GM18858 (cell line): Measurements from ENCODE around the gene POLRMT.
"Not testable (repeated sequence)": the region's sequence is repeated elsewhere in the genome, so short reads cannot be mapped to it uniquely, and the experiment has no call there.

ENCODE experiments used
- ATAC-seq: cut with Tn5 transposase; IDR thresholded peaks from one replicate; pipeline ENCODE4 v1.9.1; 2021; ENCODE audit not compliant: unreplicated experiment

POLRMT gene

GRCh38 chr19:613732-614567 is 19.4 kb downstream of the POLRMT start:
- ATAC-seq: no peak

GRCh38 chr19:612941-613340 is 20.4 kb downstream of the POLRMT start:
- ATAC-seq: no peak

GRCh38 chr19:611481-611868 is 21.9 kb downstream of the POLRMT start:
- ATAC-seq: no peak

- ATAC-seq: no peak
Measured at GRCh38 chr19:610801-611480, 22.4 kb downstream of the POLRMT start.

DNA sequence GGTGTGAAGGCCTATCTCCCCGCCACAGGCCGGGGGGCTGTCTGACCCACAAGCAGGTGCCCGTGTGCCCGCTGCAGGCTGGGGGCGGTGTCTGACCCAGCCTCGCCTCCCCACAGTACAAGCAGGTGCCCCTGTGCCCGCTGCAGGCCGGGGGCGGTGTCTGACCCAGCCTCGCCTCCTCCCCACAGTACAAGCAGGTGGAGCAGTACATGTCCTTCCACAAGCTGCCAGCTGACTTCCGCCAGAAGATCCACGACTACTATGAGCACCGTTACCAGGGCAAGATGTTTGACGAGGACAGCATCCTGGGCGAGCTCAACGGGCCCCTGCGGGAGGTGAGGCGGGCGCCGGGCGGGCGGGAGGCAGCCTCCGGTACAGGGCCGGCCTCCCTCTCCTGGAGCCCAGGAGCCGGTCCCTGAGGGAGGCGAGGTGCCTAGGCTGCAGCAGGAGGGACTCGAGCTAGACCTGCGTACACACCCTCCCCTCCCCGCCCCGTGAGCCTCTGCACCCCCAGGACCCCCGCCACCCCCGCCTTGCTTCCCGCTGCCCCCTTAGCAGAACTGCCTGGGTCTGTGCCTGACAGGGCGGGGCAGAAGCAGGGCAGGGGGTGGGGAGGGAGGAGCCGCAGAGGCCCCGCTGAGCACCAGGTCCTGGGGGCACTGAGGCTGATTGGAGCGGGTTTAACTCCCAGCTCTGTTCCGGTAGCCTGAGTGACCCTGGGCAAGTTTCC is 23.1 kb downstream of the POLRMT start:
- no peak for ATAC-seq

DNA sequence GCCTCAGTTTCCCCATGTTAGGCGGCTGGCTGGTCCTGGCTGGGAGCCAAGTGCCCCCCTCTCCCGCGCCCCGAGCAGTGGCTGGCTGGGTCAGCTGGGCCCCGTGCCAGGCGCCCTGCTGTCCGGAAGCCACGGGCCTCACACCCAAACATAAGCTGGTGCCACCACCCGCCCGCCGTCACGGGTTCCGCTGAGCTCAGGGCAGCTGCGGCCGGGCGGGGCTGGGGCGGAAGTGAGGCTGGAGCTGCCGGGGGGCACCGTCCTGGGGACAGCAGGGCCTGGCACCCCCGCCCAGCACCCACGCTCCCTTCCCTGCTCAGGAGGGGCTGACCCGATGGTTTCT is 24.4 kb downstream of the POLRMT start:
- ATAC-seq: no peak

GRCh38 chr19:608155-609003 is 25.0 kb downstream of the POLRMT start:
- ATAC-seq: no peak

GRCh38 chr19:607301-608154 is 25.8 kb downstream of the POLRMT start:
- ATAC-seq: no peak

DNA sequence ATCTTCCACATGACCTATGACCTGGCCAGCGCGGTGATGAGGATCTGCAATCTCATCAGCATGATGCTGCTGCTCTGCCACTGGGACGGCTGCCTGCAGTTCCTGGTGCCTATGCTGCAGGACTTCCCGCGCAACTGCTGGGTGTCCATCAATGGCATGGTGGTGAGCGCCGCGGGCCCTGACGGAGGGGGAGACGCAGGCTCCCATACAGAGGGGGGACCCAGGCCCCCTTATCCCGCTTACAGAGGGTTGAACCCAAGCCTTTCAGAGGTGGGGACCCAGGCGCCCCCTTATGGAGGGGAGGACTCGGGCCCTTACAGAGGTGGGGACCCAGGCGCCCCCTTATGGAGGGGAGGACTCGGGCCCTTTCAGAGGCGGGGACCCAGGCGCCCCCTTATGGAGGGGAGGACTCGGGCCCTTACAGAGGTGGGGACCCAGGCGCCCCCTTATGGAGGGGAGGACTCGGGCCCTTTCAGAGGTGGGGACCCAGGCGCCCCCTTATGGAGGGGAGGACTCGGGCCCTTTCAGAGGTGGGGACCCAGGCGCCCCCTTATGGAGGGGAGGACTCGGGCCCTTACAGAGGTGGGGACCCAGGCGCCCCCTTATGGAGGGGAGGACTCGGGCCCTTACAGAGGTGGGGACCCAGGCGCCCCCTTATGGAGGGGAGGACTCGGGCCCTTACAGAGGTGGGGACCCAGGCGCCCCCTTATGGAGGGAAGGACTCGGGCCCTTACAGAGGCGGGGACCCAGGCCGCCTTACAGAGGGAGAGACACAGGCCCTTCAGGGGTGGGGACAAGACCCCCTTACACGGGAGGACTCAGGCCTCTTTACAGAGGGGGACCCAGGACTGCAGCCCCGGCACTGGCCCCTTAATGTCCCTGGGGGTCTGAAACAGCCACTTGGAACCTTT is 28.0 kb downstream of the POLRMT start:
- ATAC-seq: not testable (repeated sequence)

GRCh38 chr19:604355-604754 is 29.0 kb downstream of the POLRMT start:
- no peak for ATAC-seq

GRCh38 chr19:603779-604178 is 29.6 kb downstream of the POLRMT start:
- not testable (repeated sequence) for ATAC-seq

- not testable (repeated sequence) for ATAC-seq
Measured at GRCh38 chr19:603302-603639, 30.1 kb downstream of the POLRMT start.

DNA sequence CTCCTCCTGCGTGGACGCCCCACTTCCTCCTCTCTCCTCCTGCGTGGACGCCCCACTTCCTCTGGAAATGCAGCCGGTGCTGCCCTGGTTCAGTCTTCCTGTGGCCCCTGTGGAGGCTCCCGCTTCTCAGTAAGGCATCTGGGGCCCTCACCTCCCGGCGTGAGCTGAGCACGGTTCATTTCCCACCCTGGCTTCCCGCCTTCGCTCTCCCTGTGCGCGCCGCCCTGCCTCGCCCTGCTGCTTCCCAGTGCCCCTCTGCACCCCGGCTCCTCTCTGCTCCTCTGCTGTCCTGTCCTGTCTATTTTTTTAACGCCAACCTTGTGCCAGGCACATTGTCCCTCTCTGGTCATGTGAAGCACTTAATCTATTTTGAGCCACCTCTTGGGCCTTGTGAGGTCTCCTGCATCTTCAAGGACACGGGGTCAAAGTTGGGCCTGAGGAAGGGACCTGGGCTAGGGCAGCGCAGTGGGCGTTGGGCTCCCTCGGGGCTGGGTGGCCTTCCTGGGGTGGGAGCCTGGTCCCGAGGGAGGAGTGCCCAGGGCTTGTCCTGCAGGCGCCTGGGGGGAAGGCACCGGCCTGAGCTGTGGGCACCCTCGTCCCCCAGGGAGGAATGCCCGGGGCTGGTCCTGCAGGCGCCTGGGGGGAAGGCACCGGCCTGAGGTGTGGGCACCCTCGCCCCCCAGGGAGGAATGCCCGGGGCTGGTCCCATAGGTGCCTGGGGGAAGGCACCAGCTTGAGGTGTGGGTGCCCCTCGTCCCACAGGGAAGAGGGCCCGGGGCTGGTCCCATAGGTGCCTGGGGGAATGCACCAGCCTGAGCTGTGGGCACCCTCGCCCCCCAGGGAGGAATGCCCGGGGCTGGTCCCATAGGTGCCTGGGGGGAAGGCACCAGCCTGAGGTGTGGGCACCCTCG is 30.7 kb downstream of the POLRMT start:
- ATAC-seq: no peak

DNA sequence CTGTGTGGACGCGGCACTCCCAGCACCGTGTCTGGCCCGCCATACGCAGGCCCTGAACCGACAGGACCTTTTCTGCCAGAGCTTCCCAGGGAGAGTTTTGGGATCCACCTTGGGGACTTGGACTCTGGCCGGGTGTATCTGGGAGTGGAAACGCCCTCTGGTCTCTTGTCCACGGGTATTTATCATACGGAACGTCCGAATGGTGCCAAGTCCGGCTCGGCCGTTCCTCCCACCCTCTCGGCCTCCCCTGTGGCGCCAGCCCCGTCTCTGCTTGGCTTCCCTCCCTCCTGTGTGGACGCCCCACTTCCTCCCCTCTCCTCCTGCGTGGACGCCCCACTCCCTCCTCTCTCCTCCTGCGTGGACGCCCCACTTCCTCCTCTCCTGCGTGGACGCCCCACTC is 31.5 kb downstream of the POLRMT start:
- no peak for ATAC-seq

DNA sequence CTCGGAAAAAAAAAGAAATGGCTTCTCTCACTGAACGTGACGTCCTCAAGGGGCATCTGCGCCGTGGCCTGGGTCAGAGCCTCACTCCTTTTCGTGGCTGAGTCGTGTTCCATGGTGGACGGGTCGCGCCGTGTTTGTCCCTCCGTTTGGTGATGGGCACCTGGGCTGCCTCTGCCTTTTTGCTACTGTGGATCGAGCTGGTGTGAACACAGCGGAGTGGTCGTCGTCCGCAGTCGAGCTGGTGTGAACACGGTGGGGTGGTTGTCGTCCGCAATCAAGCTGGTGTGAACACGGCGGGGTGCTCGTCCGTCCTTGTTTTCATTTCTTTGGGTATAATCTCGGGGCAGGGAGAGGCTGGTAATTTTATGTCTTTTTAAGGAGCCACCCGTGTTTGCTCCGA is 32.0 kb downstream of the POLRMT start:
- ATAC-seq: no peak

DNA sequence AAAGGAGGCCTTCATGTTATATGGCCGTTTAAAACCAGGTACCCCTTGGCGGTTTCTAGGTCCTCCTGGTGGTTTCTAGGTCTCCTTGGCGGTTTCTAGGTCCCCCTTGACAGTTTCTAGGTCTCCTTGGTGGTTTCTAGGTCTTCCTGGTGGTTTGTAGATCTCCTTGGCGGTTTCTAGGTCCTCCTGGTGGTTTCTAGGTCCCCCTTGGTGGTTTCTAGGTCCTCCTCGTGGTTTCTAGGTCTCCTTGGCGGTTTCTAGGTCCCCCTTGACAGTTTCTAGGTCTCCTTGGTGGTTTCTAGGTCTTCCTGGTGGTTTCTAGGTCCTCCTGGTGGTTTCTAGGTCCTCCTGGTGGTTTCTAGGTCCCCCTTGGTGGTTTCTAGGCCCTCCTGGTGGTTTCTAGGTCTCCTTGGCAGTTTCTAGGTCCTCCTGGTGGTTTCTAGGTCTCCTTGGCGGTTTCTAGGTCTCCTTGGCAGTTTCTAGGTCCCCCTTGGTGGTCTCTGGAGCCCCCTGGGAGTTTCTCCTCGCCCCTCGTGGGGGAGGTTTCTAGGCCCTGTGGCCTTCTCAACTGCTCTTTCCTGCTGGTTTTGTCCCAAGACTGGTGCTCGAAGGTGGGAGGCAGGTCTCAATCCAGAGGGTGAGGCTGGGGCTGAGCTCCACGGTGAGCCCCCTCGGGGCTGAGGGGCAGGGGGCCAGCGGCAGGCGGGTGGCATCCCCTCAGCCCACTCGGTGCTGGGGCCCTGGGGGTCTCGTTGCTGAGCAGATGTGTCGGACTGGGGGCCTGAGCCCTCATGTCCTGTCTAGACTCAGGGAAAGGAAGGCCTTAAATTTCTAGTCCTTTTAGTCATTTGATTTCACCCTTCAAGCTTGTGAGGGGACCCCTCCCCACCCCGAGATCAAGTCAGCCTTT is 35.7 kb downstream of the POLRMT start:
- ATAC-seq: no peak

DNA sequence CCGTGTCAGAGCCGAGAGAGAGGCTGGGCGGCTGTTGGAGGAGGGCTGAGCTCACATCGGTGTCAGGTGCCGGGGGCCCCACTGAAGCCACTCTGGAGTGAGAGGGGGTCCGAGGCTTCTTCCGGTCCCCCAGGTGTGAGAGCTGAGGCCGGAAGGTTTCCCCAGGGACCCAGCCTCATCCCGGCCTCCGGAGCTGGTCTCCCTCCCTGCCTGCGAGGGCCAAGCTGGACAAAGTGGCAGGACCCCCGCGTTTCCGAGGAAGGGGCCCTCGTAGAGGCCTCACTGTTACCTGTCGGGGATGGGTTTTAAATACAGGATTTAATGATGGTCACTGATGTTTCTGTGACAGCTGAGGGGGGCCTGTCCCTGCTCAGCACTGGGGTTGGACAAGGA is 37.1 kb downstream of the POLRMT start:
- no peak for ATAC-seq
